ENCODE data around the gene CRACR2A.

The CRACR2A gene

DNA sequence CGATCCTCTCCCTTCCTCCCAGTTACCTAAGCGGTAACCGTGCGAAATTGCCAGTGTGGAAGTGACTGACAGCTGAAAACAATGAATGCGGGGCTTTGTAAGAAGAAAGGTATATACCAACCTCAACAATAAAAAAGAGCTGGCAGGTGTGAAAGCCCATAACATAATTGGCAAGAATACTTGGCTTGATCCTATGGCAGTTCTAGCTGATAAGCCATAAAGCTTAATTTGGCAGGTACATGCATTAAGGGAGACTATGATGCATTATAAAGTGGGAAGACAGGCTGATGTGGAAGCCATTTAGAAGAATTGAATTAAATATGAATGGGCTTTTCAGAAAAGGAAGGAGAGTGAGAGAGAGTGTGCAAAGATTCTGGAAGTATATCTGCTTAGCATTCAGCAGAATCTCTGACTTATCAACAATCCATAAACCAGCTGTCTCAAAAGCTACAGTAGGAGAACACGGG is 71.3 kb downstream of the CRACR2A start:
- no peak overlapping the region for H3K4me3 ChIP-seq (ENCODE audit: low read depth, low read length)
- H2AFZ ChIP-seq (ENCODE audit: low read length, unreplicated experiment) = no peak overlapping the region
- no peaks in the 10 kb centered on the region for H3K4me1 ChIP-seq (ENCODE audit: control insufficient read depth, insufficient read depth, low read length, unreplicated experiment)
- no peaks in the 10 kb centered on the region for H3K36me3 ChIP-seq (ENCODE audit: insufficient read depth, low read length)
- no peaks in the 10 kb centered on the region for H3K79me2 ChIP-seq (ENCODE audit: control insufficient read depth, insufficient read depth, low read length, unreplicated experiment)
- no peaks in the 10 kb centered on the region for H3K27me3 ChIP-seq (ENCODE audit: insufficient read depth, low read length)
- H3K27ac ChIP-seq (ENCODE audit: low read depth, low read length) = no peak overlapping the region

DNA sequence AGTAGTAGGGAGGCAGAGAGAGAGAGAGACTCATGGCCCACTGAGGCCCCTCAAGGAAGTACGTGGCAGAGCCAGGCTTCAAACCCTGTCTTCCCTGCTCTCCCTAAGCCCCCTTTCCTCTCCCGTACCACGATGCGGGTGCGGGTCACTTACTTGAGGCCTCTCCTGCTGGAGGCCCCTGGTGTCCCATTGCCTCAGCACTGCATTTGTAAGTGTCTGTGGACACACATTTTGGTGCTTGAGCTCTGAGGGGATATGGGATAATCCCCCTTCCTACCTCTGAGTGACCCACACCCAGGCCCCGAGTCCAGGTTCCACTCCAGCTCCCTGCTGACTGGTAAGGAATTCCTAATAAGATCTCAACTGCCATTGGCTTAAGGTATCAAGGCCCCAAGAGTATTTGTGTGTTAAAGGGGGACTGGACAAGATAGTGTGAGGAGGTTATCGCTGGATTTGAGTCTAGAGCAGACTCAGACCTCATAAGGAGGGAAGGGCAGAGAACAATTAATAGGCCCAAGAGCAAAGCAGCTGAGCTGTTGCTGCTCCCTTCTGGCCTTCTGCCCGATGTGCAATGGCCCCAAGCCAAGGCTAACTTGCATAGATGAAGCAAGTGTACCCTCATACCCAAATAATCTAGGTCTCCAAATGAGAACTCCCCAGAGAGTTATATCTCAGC is 71.9 kb downstream of the CRACR2A start:
- no peak overlapping the region for H2AFZ ChIP-seq (ENCODE audit: low read length, unreplicated experiment)
- H3K36me3 ChIP-seq (ENCODE audit: insufficient read depth, low read length) = no peaks in the 10 kb centered on the region
- no peak overlapping the region for H3K4me3 ChIP-seq (ENCODE audit: low read depth, low read length)
- no peaks in the 10 kb centered on the region for H3K4me1 ChIP-seq (ENCODE audit: control insufficient read depth, insufficient read depth, low read length, unreplicated experiment)
- no peaks in the 10 kb centered on the region for H3K27me3 ChIP-seq (ENCODE audit: insufficient read depth, low read length)
- H3K27ac ChIP-seq (ENCODE audit: low read depth, low read length) = no peak overlapping the region
- H3K79me2 ChIP-seq (ENCODE audit: control insufficient read depth, insufficient read depth, low read length, unreplicated experiment) = no peaks in the 10 kb centered on the region

DNA sequence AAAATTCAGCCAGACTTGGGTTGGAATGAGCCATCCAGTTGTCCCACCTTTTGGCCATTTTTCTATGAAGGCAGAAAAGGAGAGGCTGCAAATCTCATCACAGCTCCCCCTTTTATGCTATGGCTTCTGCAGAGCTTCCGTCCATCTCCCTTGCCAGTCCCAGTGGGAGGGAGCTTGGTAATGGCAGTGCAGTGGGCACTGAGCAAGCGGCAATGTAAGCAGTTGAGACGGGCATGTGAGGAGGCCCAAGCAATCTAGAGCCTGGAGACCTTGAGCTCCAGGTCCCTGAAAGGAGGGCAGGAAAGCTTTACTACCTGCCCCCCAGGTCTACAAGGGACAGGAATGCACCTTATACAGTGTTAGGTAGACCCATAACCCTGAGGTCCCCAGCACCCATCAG is 73.1 kb downstream of the CRACR2A start:
- Histone ChIP-seq H3K27ac (ENCODE audit: low read depth, low read length) (no peak overlapping the region), H3K4me3 (ENCODE audit: low read depth, low read length) (no peak overlapping the region), H2AFZ (ENCODE audit: low read length, unreplicated experiment) (no peak overlapping the region), H3K36me3 (ENCODE audit: insufficient read depth, low read length) (no peaks in the 10 kb centered on the region), H3K4me1 (ENCODE audit: control insufficient read depth, insufficient read depth, low read length, unreplicated experiment) (no peaks in the 10 kb centered on the region), H3K27me3 (ENCODE audit: insufficient read depth, low read length) (no peaks in the 10 kb centered on the region), H3K79me2 (ENCODE audit: control insufficient read depth, insufficient read depth, low read length, unreplicated experiment) (no peaks in the 10 kb centered on the region)

DNA sequence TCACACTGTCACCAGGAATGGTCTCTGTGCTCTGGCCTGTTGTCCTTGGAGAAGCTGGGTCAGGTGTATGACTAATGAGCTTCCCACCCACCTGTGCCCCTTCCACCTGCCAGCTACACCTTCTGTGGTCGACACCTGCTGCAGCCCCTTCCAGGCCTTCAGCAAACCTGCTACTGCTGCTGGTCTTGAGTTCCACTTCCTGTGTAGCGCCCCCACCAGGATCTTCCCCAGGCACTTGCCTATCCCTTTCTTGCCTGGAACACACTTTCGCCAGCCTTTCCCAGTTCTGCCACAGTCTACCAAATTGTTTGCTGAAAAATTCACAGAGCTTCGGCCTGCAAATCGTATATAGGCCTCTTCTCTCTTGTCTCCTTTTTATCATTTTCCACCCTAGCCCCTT is 75.3 kb downstream of the CRACR2A start:
- Histone ChIP-seq H3K27me3 (ENCODE audit: insufficient read depth, low read length) (no peaks in the 10 kb centered on the region), H2AFZ (ENCODE audit: low read length, unreplicated experiment) (no peak overlapping the region), H3K79me2 (ENCODE audit: control insufficient read depth, insufficient read depth, low read length, unreplicated experiment) (no peaks in the 10 kb centered on the region), H3K4me1 (ENCODE audit: control insufficient read depth, insufficient read depth, low read length, unreplicated experiment) (no peaks in the 10 kb centered on the region), H3K4me3 (ENCODE audit: low read depth, low read length) (no peak overlapping the region), H3K27ac (ENCODE audit: low read depth, low read length) (no peak overlapping the region), H3K36me3 (ENCODE audit: insufficient read depth, low read length) (no peaks in the 10 kb centered on the region)

DNA sequence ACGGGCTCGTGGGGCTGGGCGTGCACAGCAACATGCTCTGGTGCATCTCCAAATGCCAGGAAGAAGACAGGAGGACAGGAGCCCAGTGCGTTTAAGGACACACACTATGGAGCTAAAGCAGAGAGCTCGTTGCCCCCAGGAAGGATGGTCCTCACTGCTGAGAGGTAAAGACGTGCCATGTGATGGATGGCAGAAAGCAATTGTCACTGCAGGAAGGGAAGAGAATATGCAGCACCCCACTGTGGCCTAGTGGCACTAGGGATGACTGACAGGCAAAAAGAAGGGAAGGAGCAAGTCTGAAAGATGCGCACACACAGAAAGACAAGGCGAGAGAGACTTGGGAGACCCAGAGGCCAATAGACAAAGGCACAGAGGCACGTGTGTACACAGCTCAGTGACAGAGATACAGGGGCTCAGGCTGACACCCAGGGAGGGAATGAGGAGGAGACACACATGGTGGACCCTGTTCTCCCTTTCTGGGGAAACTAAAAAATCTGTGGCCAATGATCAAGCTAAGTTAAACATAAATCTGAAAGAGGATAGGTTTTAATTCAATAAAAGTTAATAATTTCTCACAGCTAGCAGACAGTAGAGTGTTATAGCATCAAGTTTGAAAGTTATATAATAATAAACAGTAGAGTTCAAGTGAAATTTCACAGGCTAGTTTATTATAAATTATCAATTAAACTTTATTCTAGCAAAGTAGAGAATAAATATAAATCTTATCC is 78.8 kb downstream of the CRACR2A start:
- Histone ChIP-seq H3K36me3 (ENCODE audit: insufficient read depth, low read length) (no peaks in the 10 kb centered on the region), H2AFZ (ENCODE audit: low read length, unreplicated experiment) (no peak overlapping the region), H3K27me3 (ENCODE audit: insufficient read depth, low read length) (no peaks in the 10 kb centered on the region)

DNA sequence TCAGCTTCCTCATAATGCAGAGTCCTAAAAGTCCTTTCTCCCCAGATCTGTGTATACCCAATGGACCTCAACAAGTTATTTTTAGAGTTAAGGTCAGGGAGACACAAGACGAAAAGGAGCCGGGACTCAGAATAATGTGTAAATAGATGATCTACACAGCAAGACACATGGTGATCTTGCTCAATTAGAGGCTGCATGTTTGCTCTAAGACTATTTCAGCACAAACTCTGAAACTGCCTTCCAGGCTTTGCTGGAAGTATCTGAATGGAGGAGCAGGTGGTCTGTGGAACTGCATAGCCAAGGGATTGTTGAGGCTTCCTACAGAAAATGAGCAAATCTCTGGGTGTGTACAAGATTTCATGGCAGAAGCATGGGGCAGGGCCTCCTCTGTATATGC is 80.8 kb downstream of the CRACR2A start:
- H3K27ac ChIP-seq (ENCODE audit: low read depth, low read length) = no peak overlapping the region
- no peaks in the 10 kb centered on the region for H3K27me3 ChIP-seq (ENCODE audit: insufficient read depth, low read length)
- no peaks in the 10 kb centered on the region for H3K79me2 ChIP-seq (ENCODE audit: control insufficient read depth, insufficient read depth, low read length, unreplicated experiment)
- H3K36me3 ChIP-seq (ENCODE audit: insufficient read depth, low read length) = no peaks in the 10 kb centered on the region
- no peak overlapping the region for H2AFZ ChIP-seq (ENCODE audit: low read length, unreplicated experiment)
- no peak overlapping the region for H3K4me3 ChIP-seq (ENCODE audit: low read depth, low read length)
- H3K4me1 ChIP-seq (ENCODE audit: control insufficient read depth, insufficient read depth, low read length, unreplicated experiment) = peaks cover 12% of the 10 kb centered on the region

More for the DNA sequence above, 78.8 kb downstream of the CRACR2A start:
- no peak overlapping the region for H3K4me3 ChIP-seq (ENCODE audit: low read depth, low read length)
- H3K79me2 ChIP-seq (ENCODE audit: control insufficient read depth, insufficient read depth, low read length, unreplicated experiment) = no peaks in the 10 kb centered on the region
- H3K4me1 ChIP-seq (ENCODE audit: control insufficient read depth, insufficient read depth, low read length, unreplicated experiment) = peaks cover 12% of the 10 kb centered on the region
- H3K27ac ChIP-seq (ENCODE audit: low read depth, low read length) = no peak overlapping the region

DNA sequence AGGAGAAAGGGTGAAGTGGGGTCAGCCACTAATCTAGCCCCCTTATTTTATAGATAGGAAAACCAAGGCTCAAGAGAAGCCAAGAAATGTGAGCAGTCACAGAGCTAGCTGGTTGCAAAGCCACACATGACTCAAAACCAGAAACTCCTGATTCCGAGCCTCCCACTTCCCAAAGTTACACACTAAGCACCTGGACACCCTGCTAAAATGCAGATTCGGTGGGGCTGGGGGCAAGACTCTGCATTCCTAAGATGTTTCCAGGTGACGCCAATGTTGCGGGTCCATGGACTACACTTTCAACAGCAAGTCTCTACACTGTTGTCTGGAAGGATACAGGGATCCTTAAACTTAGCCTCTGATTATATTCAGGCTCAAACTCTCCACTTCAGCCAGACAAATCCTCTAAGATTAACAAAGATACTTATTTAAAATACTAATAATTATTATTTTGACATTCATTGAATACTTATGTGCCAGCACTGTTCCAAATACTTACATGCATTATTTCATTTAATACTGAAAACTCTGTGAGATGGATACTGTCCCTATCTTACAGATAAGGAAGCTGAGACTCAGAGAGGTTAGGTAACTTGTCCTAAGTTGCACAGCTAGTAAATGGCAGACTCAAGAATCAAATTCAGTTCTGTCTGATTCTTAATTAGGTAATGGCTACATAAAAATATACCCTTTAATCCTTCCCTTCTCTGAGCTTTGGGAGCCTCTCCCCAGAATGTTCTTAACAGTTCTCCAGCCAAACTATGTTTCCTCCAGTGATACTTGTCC is 81.4 kb downstream of the CRACR2A start:
- no peaks in the 10 kb centered on the region for H3K27me3 ChIP-seq (ENCODE audit: insufficient read depth, low read length)
- H3K79me2 ChIP-seq (ENCODE audit: control insufficient read depth, insufficient read depth, low read length, unreplicated experiment) = no peaks in the 10 kb centered on the region
- no peak overlapping the region for H2AFZ ChIP-seq (ENCODE audit: low read length, unreplicated experiment)
- H3K4me1 ChIP-seq (ENCODE audit: control insufficient read depth, insufficient read depth, low read length, unreplicated experiment) = peaks cover 12% of the 10 kb centered on the region
- no peak overlapping the region for H3K27ac ChIP-seq (ENCODE audit: low read depth, low read length)
- no peaks in the 10 kb centered on the region for H3K36me3 ChIP-seq (ENCODE audit: insufficient read depth, low read length)
- H3K4me3 ChIP-seq (ENCODE audit: low read depth, low read length) = no peak overlapping the region

DNA sequence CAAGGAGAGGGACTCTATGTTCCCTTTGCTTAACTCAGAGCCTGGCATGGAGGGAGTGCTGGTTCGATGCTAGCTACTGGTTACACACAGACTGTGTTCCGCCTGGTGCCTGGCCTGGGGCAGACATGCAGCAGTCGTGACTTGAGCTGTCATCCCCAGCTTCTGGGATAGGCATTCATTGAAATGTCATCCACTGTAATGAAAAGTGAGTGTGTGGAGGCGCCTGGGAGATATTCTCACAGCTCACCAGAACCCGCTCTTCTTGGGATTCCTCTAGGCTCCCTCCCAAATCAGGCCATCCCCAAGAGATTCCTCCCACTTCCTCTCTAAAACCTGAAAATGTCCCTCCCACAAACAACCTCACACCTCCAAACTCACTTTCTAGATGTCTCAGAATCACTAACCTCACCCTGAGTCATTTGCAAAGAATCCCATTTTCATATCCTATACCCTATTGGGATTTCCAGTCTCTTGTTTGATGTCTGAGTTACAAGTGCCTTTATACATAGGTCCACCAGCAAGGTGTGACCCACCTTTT is 82.8 kb downstream of the CRACR2A start:
- H3K36me3 ChIP-seq (ENCODE audit: insufficient read depth, low read length) = no peaks in the 10 kb centered on the region
- no peak overlapping the region for H2AFZ ChIP-seq (ENCODE audit: low read length, unreplicated experiment)
- no peaks in the 10 kb centered on the region for H3K79me2 ChIP-seq (ENCODE audit: control insufficient read depth, insufficient read depth, low read length, unreplicated experiment)
- no peak overlapping the region for H3K4me3 ChIP-seq (ENCODE audit: low read depth, low read length)
- H3K27me3 ChIP-seq (ENCODE audit: insufficient read depth, low read length) = no peaks in the 10 kb centered on the region
- H3K27ac ChIP-seq (ENCODE audit: low read depth, low read length) = no peak overlapping the region
- H3K4me1 ChIP-seq (ENCODE audit: control insufficient read depth, insufficient read depth, low read length, unreplicated experiment) = peaks cover 12% of the 10 kb centered on the region

DNA sequence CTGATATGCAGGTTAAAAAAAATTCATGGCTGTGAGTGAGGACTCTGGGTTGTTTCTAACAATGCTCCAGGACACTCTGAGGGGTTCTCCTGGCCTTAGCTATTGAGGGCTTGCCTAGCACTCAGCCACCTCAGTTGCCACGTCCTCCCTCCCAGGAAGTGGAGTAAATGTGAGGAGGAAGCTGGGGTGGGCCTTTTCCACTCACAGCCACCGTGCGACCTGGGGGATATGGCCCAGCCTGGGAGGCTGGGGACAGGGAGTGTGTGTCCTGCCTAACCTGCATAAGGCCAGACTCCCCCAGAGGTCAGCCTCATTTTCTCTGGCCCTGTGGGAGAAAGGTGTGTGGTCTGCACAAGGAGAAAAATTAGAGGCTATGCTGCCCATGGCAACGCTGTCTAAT is 83.3 kb downstream of the CRACR2A start:
- Histone ChIP-seq H3K4me3 (ENCODE audit: low read depth, low read length) (no peak overlapping the region), H3K27me3 (ENCODE audit: insufficient read depth, low read length) (no peaks in the 10 kb centered on the region), H3K36me3 (ENCODE audit: insufficient read depth, low read length) (no peaks in the 10 kb centered on the region), H3K4me1 (ENCODE audit: control insufficient read depth, insufficient read depth, low read length, unreplicated experiment) (peaks cover 12% of the 10 kb centered on the region), H2AFZ (ENCODE audit: low read length, unreplicated experiment) (no peak overlapping the region), H3K79me2 (ENCODE audit: control insufficient read depth, insufficient read depth, low read length, unreplicated experiment) (no peaks in the 10 kb centered on the region), H3K27ac (ENCODE audit: low read depth, low read length) (no peak overlapping the region)

DNA sequence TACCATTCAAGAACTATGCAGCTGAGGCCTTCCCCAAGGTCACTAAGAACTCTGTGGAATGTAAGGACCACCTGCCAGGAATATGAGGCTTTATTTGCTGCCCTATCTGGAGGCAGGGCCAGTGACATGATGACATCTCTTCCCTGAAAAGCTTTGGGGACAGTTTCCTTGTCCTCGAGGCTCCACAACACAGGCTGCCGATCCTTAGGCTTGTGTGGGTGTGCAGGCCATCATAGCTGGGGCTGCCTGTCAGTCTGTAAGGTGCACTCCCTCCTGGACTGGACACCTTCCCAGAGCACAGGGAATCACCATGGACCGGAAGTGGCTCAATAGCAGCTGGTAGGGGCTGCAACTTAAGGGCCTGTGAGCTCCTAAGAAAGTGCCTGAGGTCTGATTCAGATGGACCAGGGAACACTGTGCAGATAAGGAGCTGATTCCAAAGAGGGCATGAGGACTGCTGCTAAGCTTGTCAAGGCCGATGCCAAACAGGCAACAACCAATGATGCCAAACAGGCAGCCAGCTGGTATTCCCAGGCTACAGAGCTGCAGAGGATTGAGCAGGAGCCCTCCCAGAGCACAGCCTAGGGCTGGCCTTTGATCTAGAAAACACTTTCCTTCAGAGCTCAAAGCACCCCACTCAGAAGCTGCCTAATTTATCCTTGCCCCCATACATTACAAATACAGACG is 84.3 kb downstream of the CRACR2A start:
- H3K79me2 ChIP-seq (ENCODE audit: control insufficient read depth, insufficient read depth, low read length, unreplicated experiment) = no peaks in the 10 kb centered on the region
- no peaks in the 10 kb centered on the region for H3K36me3 ChIP-seq (ENCODE audit: insufficient read depth, low read length)
- H2AFZ ChIP-seq (ENCODE audit: low read length, unreplicated experiment) = no peak overlapping the region
- H3K27me3 ChIP-seq (ENCODE audit: insufficient read depth, low read length) = no peaks in the 10 kb centered on the region
- H3K27ac ChIP-seq (ENCODE audit: low read depth, low read length) = no peak overlapping the region
- H3K4me1 ChIP-seq (ENCODE audit: control insufficient read depth, insufficient read depth, low read length, unreplicated experiment) = peaks cover 12% of the 10 kb centered on the region
- no peak overlapping the region for H3K4me3 ChIP-seq (ENCODE audit: low read depth, low read length)

Measured in ACC112 (cell line).